NCI-H187 treated with DMSO at 0.1 percent for 48 hours (cell line): Measurements from ENCODE around the gene TSHZ2.
"Not testable (repeated sequence)": the region's sequence is repeated elsewhere in the genome, so short reads cannot be mapped to it uniquely, and the experiment has no call there.

ENCODE experiments used
- DNase-seq: peaks from one replicate; lab custom pipeline; 2025; lab: John Stamatoyannopoulos, UW

The TSHZ2 gene

GRCh38 chr20:53083411-53083810 lies 111.3 kb downstream of the TSHZ2 start:
- DNase-seq, result no peak

GRCh38 chr20:53084408-53084997 lies 112.3 kb downstream of the TSHZ2 start:
- no peak for DNase-seq

GRCh38 chr20:53085720-53086119 lies 113.6 kb downstream of the TSHZ2 start:
- no peak for DNase-seq

- no peak for DNase-seq
Measured at GRCh38 chr20:53087037-53087777, 115.0 kb downstream of the TSHZ2 start.

GRCh38 chr20:53088786-53089185 lies 116.6 kb downstream of the TSHZ2 start:
- DNase-seq, result no peak

- not testable (repeated sequence) for DNase-seq
Measured at GRCh38 chr20:53089851-53090250, 117.7 kb downstream of the TSHZ2 start.

GRCh38 chr20:53091789-53092188 lies 119.6 kb downstream of the TSHZ2 start:
- no peak for DNase-seq

- no peak for DNase-seq
Measured at GRCh38 chr20:53092772-53093300, 120.7 kb downstream of the TSHZ2 start.

- DNase-seq, result no peak
Measured at GRCh38 chr20:53097371-53097770, 125.2 kb downstream of the TSHZ2 start.

GRCh38 chr20:53097791-53098190 lies 125.6 kb downstream of the TSHZ2 start:
- DNase-seq, result no peak

- DNase-seq, result no peak
Measured at GRCh38 chr20:53098621-53099020, 126.5 kb downstream of the TSHZ2 start.

GRCh38 chr20:53099856-53100255 lies 127.7 kb downstream of the TSHZ2 start:
- DNase-seq, result no peak

- DNase-seq, result no peak
Measured at GRCh38 chr20:53100476-53100911, 128.3 kb downstream of the TSHZ2 start.

GRCh38 chr20:53101992-53102760 lies 130.0 kb downstream of the TSHZ2 start:
- no peak for DNase-seq

- no peak for DNase-seq
Measured at GRCh38 chr20:53103124-53103523, 131.0 kb downstream of the TSHZ2 start.

- DNase-seq, result no peak
Measured at GRCh38 chr20:53104884-53105283, 132.7 kb downstream of the TSHZ2 start.

- DNase-seq, result no peak
Measured at GRCh38 chr20:53116733-53117132, 144.6 kb downstream of the TSHZ2 start.

- no peak for DNase-seq
Measured at GRCh38 chr20:53122853-53123252, 150.7 kb downstream of the TSHZ2 start.

GRCh38 chr20:53124075-53124551 lies 152.0 kb downstream of the TSHZ2 start:
- DNase-seq, result no peak

- no peak for DNase-seq
Measured at GRCh38 chr20:53124803-53125202, 152.6 kb downstream of the TSHZ2 start.

GRCh38 chr20:53126185-53126584 lies 154.0 kb downstream of the TSHZ2 start:
- DNase-seq, result no peak

GRCh38 chr20:53127027-53127426 lies 154.9 kb downstream of the TSHZ2 start:
- no peak for DNase-seq

- no peak for DNase-seq
Measured at GRCh38 chr20:53128004-53128403, 155.8 kb downstream of the TSHZ2 start.
